Measurements from ENCODE around the gene SRSF12.
"Not testable (repeated sequence)": the region's sequence is repeated elsewhere in the genome, so short reads cannot be mapped to it uniquely, and the experiment has no call there.

The SRSF12 gene

DNA sequence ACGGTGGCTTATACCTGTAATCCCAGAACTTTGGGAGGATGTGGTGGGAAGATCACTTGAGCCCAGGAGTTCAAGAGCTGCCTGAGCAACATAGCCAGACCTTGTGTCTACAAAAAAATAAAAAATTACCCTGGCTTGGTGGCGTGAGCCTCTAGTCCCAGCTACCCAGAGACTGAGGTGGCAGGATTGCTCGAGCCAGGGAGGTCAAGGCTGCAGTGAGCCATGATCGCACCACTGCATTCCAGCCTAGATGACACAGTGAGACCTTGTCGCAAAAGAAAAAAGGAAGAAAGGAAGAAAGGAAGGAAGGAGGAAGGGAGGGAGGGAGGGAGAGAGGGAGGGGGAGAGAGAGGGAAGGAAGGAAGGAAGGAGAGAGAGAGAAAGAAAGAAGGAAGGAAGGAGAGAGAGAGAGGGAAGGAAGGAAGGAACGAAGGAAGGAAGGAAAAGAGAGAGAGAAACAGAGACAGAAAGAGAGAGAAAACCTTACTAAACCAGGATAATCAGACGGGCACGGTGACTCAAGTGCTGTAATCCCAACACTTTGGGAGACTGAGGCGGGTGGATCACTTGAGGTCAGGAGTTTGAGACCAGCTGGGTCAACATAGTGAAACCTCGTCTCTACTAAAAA, 48.2 kb downstream of the SRSF12 start:
- no peak for DNase-seq

GRCh38 chr6:89068695-89069094, 49.2 kb downstream of the SRSF12 start:
- no peak for DNase-seq

GRCh38 chr6:89067796-89068195, 50.1 kb downstream of the SRSF12 start:
- no peak for DNase-seq

- DNase-seq = no peak
These were observed 50.8 kb downstream of the SRSF12 start for GRCh38 chr6:89066940-89067646.

- DNase-seq = not testable (repeated sequence)
These were observed 51.8 kb downstream of the SRSF12 start for GRCh38 chr6:89066121-89066520.

DNA sequence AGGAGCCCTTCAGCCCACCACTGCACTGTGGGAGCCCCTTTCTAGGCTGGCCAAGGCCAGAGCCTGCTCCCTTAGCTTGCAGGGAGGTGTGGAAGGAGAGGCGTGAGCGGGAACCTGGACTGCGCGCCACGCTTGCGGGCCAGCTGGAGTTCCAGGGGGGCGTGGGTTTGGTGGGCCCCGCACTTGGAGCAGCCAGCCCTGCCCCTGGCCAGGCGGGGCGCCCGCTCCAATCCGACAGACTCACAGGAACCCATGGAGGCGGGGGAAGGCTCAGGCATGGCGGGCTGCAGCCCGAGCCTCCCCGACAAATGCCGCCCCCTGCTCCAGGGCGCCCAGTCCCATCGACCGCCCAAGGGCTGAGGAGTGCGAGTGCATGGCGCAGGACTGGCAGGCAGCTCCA, 52.9 kb downstream of the SRSF12 start:
- DNase-seq = not testable (repeated sequence)

GRCh38 chr6:89063881-89064280, 54.0 kb downstream of the SRSF12 start:
- DNase-seq = no peak

DNA sequence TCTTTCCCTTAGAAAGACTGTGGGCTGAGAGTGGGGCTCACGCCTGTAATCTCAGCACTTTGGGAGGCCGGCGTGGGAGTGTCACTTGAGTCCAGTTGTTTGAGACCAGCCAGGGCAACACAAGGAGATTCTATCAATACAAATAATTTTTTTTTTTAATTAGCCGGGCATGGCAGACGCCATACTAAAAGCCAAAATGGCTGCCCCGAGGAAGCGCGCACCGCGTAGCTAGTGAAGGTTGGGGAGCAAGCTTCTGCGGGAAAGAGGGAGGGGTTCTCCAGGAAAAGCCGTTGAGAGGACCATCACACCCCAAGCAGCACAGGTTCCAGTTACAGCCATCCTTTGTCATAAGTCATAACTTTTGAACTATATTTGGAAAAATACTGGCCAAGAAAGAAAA, 58.6 kb downstream of the SRSF12 start:
- DNase-seq = no peak

- DNase-seq = no peak
These were observed 59.2 kb downstream of the SRSF12 start for GRCh38 chr6:89058627-89059026.

- DNase-seq = no peak
These were observed 60.1 kb downstream of the SRSF12 start for GRCh38 chr6:89057759-89058158.

- DNase-seq = no peak
These were observed 63.7 kb downstream of the SRSF12 start for GRCh38 chr6:89054208-89054607.

GRCh38 chr6:89051676-89052075, 66.2 kb downstream of the SRSF12 start:
- no peak for DNase-seq

DNA sequence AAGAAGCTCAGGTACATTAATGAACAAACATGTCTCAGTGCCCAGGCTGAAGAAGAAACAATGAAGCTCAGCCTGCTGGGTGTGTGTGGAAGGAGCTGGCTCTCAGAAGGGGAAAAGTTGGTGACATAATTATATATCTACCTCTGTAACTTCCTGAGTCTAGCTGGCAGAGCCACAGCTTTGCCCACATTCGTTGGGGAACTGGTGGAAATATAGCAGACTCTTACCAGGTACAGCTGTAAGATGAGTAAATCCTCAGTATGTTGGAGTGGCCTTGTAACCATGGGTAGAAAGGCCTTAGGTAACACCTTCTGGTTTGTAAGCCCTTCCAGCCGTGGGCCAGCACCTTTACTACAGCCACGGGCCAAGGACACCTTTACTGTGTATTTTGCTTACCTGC, 67.2 kb downstream of the SRSF12 start:
- no peak for DNase-seq

DNA sequence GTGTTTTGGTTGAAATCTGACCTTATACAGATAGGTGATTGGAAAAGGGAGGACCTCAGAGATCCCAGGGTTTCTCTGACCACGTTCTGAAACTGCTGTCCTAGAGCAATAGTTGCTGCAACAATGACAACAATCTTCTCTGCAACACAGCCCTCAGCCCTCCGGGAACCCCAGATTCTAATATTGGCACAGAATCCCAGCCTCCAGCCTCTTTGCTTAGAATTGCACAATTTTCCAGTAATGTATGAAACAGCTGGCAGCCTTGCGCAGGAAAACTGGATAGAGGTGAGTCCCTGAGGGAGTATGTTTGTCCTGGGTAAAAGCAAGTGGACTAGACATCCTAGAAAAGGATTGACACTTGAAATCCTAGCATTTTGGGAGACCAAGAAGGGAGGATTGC, 67.7 kb downstream of the SRSF12 start:
- no peak for DNase-seq

DNA sequence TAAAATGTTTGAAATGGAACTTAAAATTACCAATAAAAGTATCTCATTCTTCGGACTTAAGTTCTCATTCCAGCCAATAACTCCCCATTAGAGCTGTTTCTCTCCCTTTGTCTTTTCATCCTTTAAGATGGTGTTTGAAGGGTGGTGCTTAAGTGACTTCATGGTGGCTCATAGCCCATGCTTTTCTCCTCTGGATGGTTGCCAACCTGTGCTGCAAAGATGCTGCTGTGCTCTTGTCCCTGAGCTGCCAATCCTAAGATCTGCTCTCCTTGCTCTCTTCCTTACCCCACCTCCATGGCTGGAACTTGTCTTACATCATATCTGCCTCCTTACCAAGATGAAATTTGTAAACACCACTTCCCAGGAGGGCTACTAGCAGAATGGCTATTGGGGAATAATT, 68.9 kb downstream of the SRSF12 start:
- DNase-seq = no peak

GRCh38 chr6:89048288-89048923, 69.5 kb downstream of the SRSF12 start:
- DNase-seq = no peak

GRCh38 chr6:89047473-89047872, 70.4 kb downstream of the SRSF12 start:
- no peak for DNase-seq
